Stimulated activated CD4-positive, alpha-beta T cell treated with anti-CD3 and anti-CD28 coated beads, Interleukin-1b, Interleukin-23, amount 100 ng/mL, for 1 hour (primary cell): ENCODE measurements around the gene BANP.
"Not testable (repeated sequence)": the region's sequence is repeated elsewhere in the genome, so short reads cannot be mapped to it uniquely, and the experiment has no call there.

Source experiments
- DNase-seq, 2 donors: peaks; one replicate each; pipeline ENCODE4 v3.0.0-alpha.2; 2020; ENCODE audit warnings: low read depth in 2 of 2

The BANP gene

GRCh38 chr16:88101623-88102105, 150.4 kb downstream of the BANP start:
- DNase-seq = not testable (repeated sequence)

- DNase-seq = no peak
Observed at GRCh38 chr16:88102597-88102996, 151.4 kb downstream of the BANP start.

- DNase-seq = no peak
Observed at GRCh38 chr16:88103011-88103410, 151.8 kb downstream of the BANP start.

- DNase-seq = no peak
Observed at GRCh38 chr16:88103581-88104188, 152.5 kb downstream of the BANP start.

GRCh38 chr16:88104363-88104762, 153.1 kb downstream of the BANP start:
- not testable (repeated sequence) for DNase-seq

- DNase-seq = not testable (repeated sequence)
Observed at GRCh38 chr16:88105574-88106140, 154.4 kb downstream of the BANP start.

GRCh38 chr16:88106566-88106965, 155.3 kb downstream of the BANP start:
- DNase-seq = not testable (repeated sequence)

- DNase-seq = no peak
Observed at GRCh38 chr16:88108762-88109161, 157.5 kb downstream of the BANP start.

GRCh38 chr16:88109726-88110621, 158.7 kb downstream of the BANP start:
- DNase-seq = not testable (repeated sequence)

GRCh38 chr16:88110875-88111494, 159.8 kb downstream of the BANP start:
- not testable (repeated sequence) for DNase-seq

GRCh38 chr16:88111976-88112375, 160.7 kb downstream of the BANP start:
- not testable (repeated sequence) for DNase-seq

- DNase-seq = no peak
Observed at GRCh38 chr16:88113545-88114045, 162.4 kb downstream of the BANP start.

GRCh38 chr16:88114541-88115228, 163.5 kb downstream of the BANP start:
- not testable (repeated sequence) for DNase-seq

- no peak for DNase-seq
Observed at GRCh38 chr16:88116121-88116520, 164.9 kb downstream of the BANP start.

- no peak for DNase-seq
Observed at GRCh38 chr16:88117476-88117868, 166.2 kb downstream of the BANP start.

- no peak for DNase-seq
Observed at GRCh38 chr16:88118376-88118775, 167.1 kb downstream of the BANP start.

- DNase-seq = not testable (repeated sequence)
Observed at GRCh38 chr16:88118852-88119741, 167.9 kb downstream of the BANP start.

- DNase-seq = not testable (repeated sequence)
Observed at GRCh38 chr16:88119881-88120751, 168.9 kb downstream of the BANP start.

- no peak for DNase-seq
Observed at GRCh38 chr16:88120812-88121211, 169.6 kb downstream of the BANP start.
